ENCODE results near the gene ADCY7. TPM values are rescaled to one million over a fixed set of nuclear protein-coding genes. Genes with fewer than 3 reads are reported as not detected.

Gene ADCY7
- total RNA-seq, 4 donors from 2014 or later = 15.0 to 23.3 (median 16.9) TPM

DNA sequence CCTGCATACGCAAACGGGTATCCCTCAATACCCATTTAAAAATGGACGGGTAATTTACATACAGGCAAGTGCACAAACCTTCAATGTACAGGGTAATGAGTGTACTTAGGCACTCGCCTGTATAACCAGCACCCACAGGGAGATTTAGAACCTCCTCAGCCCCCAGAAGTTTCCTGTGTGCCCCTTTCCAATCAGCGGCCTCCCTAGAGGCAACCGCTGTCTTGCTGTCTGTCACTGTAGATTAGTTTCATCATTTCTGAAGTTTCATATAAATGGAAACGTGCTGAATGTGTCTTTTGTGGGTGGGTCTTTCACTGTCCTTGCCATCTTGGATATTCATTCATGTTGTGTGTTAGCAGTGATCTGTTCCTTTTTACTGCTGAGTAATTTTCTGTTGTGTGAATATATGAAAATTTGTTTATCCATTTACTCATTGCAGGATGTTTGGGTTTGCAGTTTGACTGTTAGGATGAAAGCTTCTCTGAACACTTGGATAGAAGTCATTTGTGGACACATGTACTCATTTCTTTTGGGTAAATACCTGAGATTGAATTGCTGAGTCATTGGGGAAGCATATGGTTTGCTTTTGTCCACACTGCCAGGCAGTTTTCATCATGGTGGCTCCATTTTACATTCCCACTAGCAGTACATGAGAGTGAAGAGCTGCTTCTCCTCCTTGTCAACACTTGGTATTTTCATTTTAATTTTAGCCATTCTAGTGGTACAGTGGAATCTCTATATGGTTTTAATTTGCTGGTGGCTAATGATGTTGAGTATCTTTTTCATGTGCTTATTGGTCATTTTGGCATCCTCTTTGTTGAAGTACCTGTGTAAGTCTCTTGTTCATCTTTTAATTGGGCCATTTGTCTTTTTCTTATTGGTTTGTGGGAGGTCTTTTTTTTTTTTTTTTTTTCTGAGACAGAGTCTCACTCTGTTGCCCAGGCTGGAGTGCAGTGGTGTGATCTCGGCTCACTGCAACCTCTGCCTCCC, 2.1 kb upstream of the ADCY7 start:
- Histone ChIP-seq H3K4me1 (peaks cover 35% of the 10 kb centered on the region), H3K4me3 (no peak overlapping the region), H3K36me3 (no peaks in the 10 kb centered on the region), H3K27ac (no peak overlapping the region), H3K27me3 (no peaks in the 10 kb centered on the region), H3K9me3 (no peaks in the 10 kb centered on the region)
- TF ChIP-seq POLR2AphosphoS5 (IDR thresholded peaks at IDR 0.05) = no peak
- TF ChIP-seq POLR2A (IDR thresholded peaks at IDR 0.05) = no peak
- no peak for TF ChIP-seq EP300 (IDR thresholded peaks at IDR 0.05)
- TF ChIP-seq, protein P1, sequence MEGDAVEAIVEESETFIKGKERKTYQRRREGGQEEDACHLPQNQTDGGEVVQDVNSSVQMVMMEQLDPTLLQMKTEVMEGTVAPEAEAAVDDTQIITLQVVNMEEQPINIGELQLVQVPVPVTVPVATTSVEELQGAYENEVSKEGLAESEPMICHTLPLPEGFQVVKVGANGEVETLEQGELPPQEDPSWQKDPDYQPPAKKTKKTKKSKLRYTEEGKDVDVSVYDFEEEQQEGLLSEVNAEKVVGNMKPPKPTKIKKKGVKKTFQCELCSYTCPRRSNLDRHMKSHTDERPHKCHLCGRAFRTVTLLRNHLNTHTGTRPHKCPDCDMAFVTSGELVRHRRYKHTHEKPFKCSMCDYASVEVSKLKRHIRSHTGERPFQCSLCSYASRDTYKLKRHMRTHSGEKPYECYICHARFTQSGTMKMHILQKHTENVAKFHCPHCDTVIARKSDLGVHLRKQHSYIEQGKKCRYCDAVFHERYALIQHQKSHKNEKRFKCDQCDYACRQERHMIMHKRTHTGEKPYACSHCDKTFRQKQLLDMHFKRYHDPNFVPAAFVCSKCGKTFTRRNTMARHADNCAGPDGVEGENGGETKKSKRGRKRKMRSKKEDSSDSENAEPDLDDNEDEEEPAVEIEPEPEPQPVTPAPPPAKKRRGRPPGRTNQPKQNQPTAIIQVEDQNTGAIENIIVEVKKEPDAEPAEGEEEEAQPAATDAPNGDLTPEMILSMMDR (IDR thresholded peaks at IDR 0.05) = no peak
- no peak for DNase-seq (ENCODE audit: low spot score in 2 of 2)
- WGBS = 84% methylated on average over 8 of the region's 8 CpGs

DNA sequence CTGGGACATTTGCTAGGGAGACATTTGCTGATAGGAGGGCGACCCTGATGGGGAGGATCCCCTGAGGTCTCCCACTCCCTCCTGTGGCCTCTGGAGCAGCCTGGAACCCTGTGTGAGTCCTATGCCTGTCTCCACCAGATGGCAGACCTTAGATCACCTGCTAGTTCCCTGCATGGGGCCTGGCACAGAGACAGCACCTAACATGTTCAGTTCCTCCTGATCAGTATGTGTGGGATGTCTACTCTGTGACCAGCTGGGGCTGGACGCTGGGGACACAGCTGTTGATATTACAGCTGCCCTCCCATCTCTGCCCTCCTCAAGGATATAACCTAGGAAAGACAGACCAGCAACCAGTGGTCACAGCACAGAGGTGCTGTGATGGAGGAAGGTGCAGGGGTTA, 1.1 kb upstream of the ADCY7 start:
- no peak overlapping the region for H3K27ac ChIP-seq
- H3K4me3 ChIP-seq = no peak overlapping the region
- DNase-seq (ENCODE audit: low spot score in 2 of 2) = peak in 1 of 2 donors; percentile 53
- no peaks in the 10 kb centered on the region for H3K9me3 ChIP-seq
- no peaks in the 10 kb centered on the region for H3K27me3 ChIP-seq
- H3K36me3 ChIP-seq = no peaks in the 10 kb centered on the region
- WGBS = 60% methylated on average over 2 of the region's 2 CpGs
- TF ChIP-seq POLR2AphosphoS5 (IDR thresholded peaks at IDR 0.05) = no peak
- TF ChIP-seq POLR2A (IDR thresholded peaks at IDR 0.05) = no peak
- no peak for TF ChIP-seq EP300 (IDR thresholded peaks at IDR 0.05)
- TF ChIP-seq, protein P1 (IDR thresholded peaks at IDR 0.05) = no peak
- H3K4me1 ChIP-seq = peaks cover 26% of the 10 kb centered on the region

- H3K4me1 ChIP-seq = peaks cover 26% of the 10 kb centered on the region
- DNase-seq (ENCODE audit: low spot score in 2 of 2) = peak in 1 of 2 donors; percentile 59
- WGBS = 81% methylated on average over 10 of the region's 10 CpGs
Measured at GRCh38 chr16:50265716-50266336, 525 bp upstream of the ADCY7 start.

DNA sequence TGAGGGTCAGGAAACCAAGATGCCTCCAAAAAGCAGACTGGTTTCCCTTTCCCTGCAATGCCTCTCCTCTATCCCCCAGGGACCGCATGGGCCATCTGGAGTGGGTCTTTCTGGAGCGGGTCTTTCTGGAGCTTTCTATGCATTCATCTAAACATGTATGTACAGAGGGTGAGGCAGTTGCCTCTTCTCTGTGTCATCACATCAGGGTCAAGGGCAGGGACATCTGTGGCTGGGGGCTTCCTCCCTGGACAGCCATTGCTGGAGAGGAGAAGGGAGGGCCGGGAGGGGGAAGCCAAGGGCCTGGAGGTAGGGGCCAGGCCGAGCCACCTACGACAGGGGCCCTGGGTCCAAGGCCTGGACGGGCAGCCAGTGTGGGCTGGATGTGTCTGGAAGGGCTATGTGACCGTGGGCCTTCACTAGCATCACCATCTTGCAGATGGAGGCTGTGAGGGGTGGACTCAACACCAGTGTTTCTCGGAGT, 840 bp downstream of the ADCY7 start:
- no peak for TF ChIP-seq POLR2AphosphoS5 (IDR thresholded peaks at IDR 0.05)
- TF ChIP-seq, protein P1 (IDR thresholded peaks at IDR 0.05) = no peak
- TF ChIP-seq EP300 (IDR thresholded peaks at IDR 0.05) = no peak
- Histone ChIP-seq H3K27me3 (no peaks in the 10 kb centered on the region), H3K27ac (peak overlapping the region; percentile 45), H3K4me3 (peak overlapping the region; percentile 35), H3K9me3 (no peaks in the 10 kb centered on the region), H3K36me3 (no peaks in the 10 kb centered on the region), H3K4me1 (peaks cover 19% of the 10 kb centered on the region)
- no peak for DNase-seq (ENCODE audit: low spot score in 2 of 2)
- 76% methylated on average over 8 of the region's 8 CpGs for whole genome bisulfite sequencing

More at GRCh38 chr16:50265716-50266336, 525 bp upstream of the ADCY7 start:
- Histone ChIP-seq H3K9me3 (no peaks in the 10 kb centered on the region), H3K36me3 (no peaks in the 10 kb centered on the region), H3K27ac (peak overlapping the region; percentile 49), H3K27me3 (no peaks in the 10 kb centered on the region), H3K4me3 (peak overlapping the region; percentile 35)
- TF ChIP-seq EP300 (IDR thresholded peaks at IDR 0.05) (no peak), POLR2AphosphoS5 (IDR thresholded peaks at IDR 0.05) (no peak), POLR2A (IDR thresholded peaks at IDR 0.05) (no peak)
- TF ChIP-seq, protein P1 (IDR thresholded peaks at IDR 0.05) = no peak

DNA sequence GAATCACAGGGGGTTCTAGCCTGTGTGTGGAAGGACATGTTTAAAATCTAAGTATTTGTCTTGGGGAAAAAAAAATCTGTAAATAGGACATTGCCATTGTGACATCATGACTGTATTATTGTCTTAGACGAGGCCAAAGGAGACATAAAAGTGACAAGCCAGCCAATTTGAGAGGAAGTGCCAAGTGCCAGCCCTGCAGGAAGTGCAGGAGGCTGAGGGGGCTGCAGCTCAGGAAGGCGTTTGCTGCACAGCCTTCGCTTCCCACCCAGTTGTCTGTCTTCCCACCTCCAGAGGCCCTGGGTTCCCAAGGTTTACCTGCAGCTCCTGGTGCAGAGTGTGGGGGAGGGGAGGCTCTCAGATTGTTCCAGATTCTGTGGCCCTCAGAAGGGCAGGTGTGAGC, 1.3 kb downstream of the ADCY7 start:
- WGBS = 47% methylated on average over 3 of the region's 3 CpGs
- TF ChIP-seq POLR2A (IDR thresholded peaks at IDR 0.05) (no peak), EP300 (IDR thresholded peaks at IDR 0.05) (no peak), POLR2AphosphoS5 (IDR thresholded peaks at IDR 0.05) (no peak)
- TF ChIP-seq, protein P1 (IDR thresholded peaks at IDR 0.05) = no peak
- Histone ChIP-seq H3K27me3 (no peaks in the 10 kb centered on the region), H3K27ac (peak overlapping the region; percentile 45), H3K9me3 (no peaks in the 10 kb centered on the region), H3K36me3 (no peaks in the 10 kb centered on the region), H3K4me1 (peaks cover 19% of the 10 kb centered on the region), H3K4me3 (peak overlapping the region; percentile 35)
- DNase-seq (ENCODE audit: low spot score in 2 of 2) = no peak
